IMR-90 (cell line): ENCODE data around the gene DNTTIP2. TPM values are rescaled to one million over a fixed set of nuclear protein-coding genes. Genes with fewer than 3 reads are reported as not detected.

Experiments used
- ATAC-seq: fragments of 200-7000 bp; cut with Tn5 transposase; 2 replicates; pipeline ENCODE4 v1.9.1; 2020; ENCODE audit warnings: low read depth, mild to moderate bottlenecking, moderate library complexity
- BruUV-seq: library from RNA; stranded (reverse); fragments of 400-500 nt; replicated peaks from 2 replicates; lab custom pipeline; 2021; lab: Mats Ljungman, UMichigan
- CTCF ChIA-PET: fragments of 300-600 bp; formaldehyde crosslinking; extraction: SDS; loops from one replicate; lab custom pipeline; 2021; ENCODE audit warnings: antibody characterized with exemption; lab: Yijun Ruan, JAX
- POLR2A ChIA-PET: fragments of 300-600 bp; sonication (Branson Sonifier 250); formaldehyde crosslinking; loops from one replicate; lab custom pipeline; 2022; ENCODE audit warnings: antibody characterized with exemption; ENCODE audit not compliant: unreplicated experiment; lab: Charles Lee
- DNase-seq: peaks from one replicate; pipeline ENCODE4 v3.0.0; 2013
- H2AFZ ChIP-seq: replicated peaks from 2 replicates; pipeline ENCODE3; 2013; ENCODE audit warnings: low read length, mild to moderate bottlenecking; ENCODE audit not compliant: poor library complexity
- H2AK5ac ChIP-seq: 2 replicates; pipeline ENCODE4 v1.6.1; 2013; ENCODE audit warnings: low read depth, low read length, inconsistent platforms
- H2AK9ac ChIP-seq: replicated peaks from 2 replicates; pipeline ENCODE3; 2013; ENCODE audit warnings: mild to moderate bottlenecking, low read depth, low read length, moderate library complexity; ENCODE audit not compliant: poor library complexity
- H2BK120ac ChIP-seq: 2 replicates; pipeline ENCODE4 v1.6.1; 2013; ENCODE audit warnings: low read depth, low read length, inconsistent platforms
- H2BK15ac ChIP-seq: 3 replicates; pipeline ENCODE4 v1.6.1; 2013; ENCODE audit warnings: low read depth, low read length, inconsistent platforms
- H2BK20ac ChIP-seq: 2 replicates; pipeline ENCODE4 v1.6.1; 2013; ENCODE audit warnings: low read depth, mild to moderate bottlenecking, inconsistent platforms, low read length, moderate library complexity
- H2BK5ac ChIP-seq: 2 replicates; pipeline ENCODE4 v1.6.1; 2013; ENCODE audit warnings: mild to moderate bottlenecking, low read depth, low read length, inconsistent platforms; ENCODE audit not compliant: poor library complexity, severe bottlenecking
- H3K14ac ChIP-seq: replicated peaks from 2 replicates; pipeline ENCODE4 v1.6.1; 2013; ENCODE audit warnings: low read depth, low read length, inconsistent platforms
- H3K18ac ChIP-seq: 2 replicates; pipeline ENCODE4 v1.6.1; 2013; ENCODE audit warnings: low read depth, low read length, control low read depth
- H3K23ac ChIP-seq: 2 replicates; pipeline ENCODE4 v1.6.1; 2013; ENCODE audit warnings: low read depth, low read length, inconsistent platforms
- H3K27ac ChIP-seq: 2 replicates; pipeline ENCODE4 v1.5.1; 2013; ENCODE audit warnings: mild to moderate bottlenecking, control low read depth, low read length; ENCODE audit not compliant: insufficient read depth
- H3K27me3 ChIP-seq: 2 replicates; pipeline ENCODE4 v1.6.1; 2013; ENCODE audit warnings: low read length; ENCODE audit not compliant: control insufficient read depth, insufficient read depth
- H3K36me3 ChIP-seq: 2 replicates; pipeline ENCODE4 v1.6.1; 2013; ENCODE audit warnings: low read length, mixed read lengths; ENCODE audit not compliant: control insufficient read depth, insufficient read depth
- H3K4ac ChIP-seq: 2 replicates; pipeline ENCODE4 v1.6.1; 2013; ENCODE audit warnings: low read depth, low read length, inconsistent platforms
- H3K4me1 ChIP-seq: 2 replicates; pipeline ENCODE4 v1.6.1; 2013; ENCODE audit warnings: low read length, mixed read lengths; ENCODE audit not compliant: control insufficient read depth, insufficient read depth
- H3K4me2 ChIP-seq: 2 replicates; pipeline ENCODE4 v1.6.1; 2013; ENCODE audit warnings: low read depth, mild to moderate bottlenecking, control low read depth, low read length, moderate library complexity
- H3K4me3 ChIP-seq: 2 replicates; pipeline ENCODE4 v1.5.1; 2013; ENCODE audit warnings: low read depth, mild to moderate bottlenecking, control low read depth, low read length, moderate library complexity; ENCODE audit not compliant: insufficient read depth
- H3K56ac ChIP-seq: 2 replicates; pipeline ENCODE4 v1.6.1; 2013; ENCODE audit warnings: low read length, inconsistent platforms; ENCODE audit not compliant: insufficient read depth; ENCODE audit errors: extremely low read depth
- H3K79me1 ChIP-seq, 2 experiments: 2 replicates each; pipeline ENCODE4 v1.6.1; 2013; ENCODE audit warnings: low read length in 2 of 2, inconsistent platforms in 1 of 2, low read depth in 1 of 2
- H3K9ac ChIP-seq: 2 replicates; pipeline ENCODE4 v1.6.1; 2013; ENCODE audit warnings: low read depth, low read length, control low read depth
- H3K9me1 ChIP-seq: 2 replicates; pipeline ENCODE4 v1.6.1; 2013; ENCODE audit warnings: low read length, inconsistent platforms; ENCODE audit not compliant: insufficient read depth
- H3K9me3 ChIP-seq: 2 replicates; pipeline ENCODE4 v1.6.1; 2013; ENCODE audit warnings: low read length; ENCODE audit not compliant: control insufficient read depth, insufficient read depth
- H4K20me1 ChIP-seq: 2 replicates; pipeline ENCODE4 v1.6.1; 2013; ENCODE audit warnings: low read length, inconsistent platforms; ENCODE audit not compliant: insufficient read depth
- H4K5ac ChIP-seq: 2 replicates; pipeline ENCODE4 v1.6.1; 2013; ENCODE audit warnings: mild to moderate bottlenecking, low read depth, low read length, control low read depth
- H4K8ac ChIP-seq, 2 experiments: 2 replicates each; pipeline ENCODE4 v1.6.1; 2013; ENCODE audit warnings: low read depth in 2 of 2, low read length in 2 of 2, control low read depth in 1 of 2, inconsistent platforms in 1 of 2
- H4K91ac ChIP-seq: 2 replicates; pipeline ENCODE4 v1.6.1; 2013; ENCODE audit warnings: low read depth, low read length, inconsistent platforms; ENCODE audit not compliant: insufficient read depth
- BHLHE40 ChIP-seq: fragments of 150-350 bp; IDR thresholded peaks from 2 replicates; pipeline ENCODE4 v1.6.1; 2016; ENCODE audit warnings: mild to moderate bottlenecking, low read depth, low read length
- ELK1 ChIP-seq: fragments of 150-350 bp; IDR thresholded peaks from 2 replicates; pipeline ENCODE4 v1.6.1; 2016; ENCODE audit warnings: low read depth, mild to moderate bottlenecking, low read length, moderate library complexity, borderline replicate concordance
- FOS ChIP-seq: fragments of 150-350 bp; IDR thresholded peaks from 2 replicates; pipeline ENCODE4 v1.6.1; 2016; ENCODE audit warnings: low read depth, low read length
- NFE2L2 ChIP-seq: fragments of 150-350 bp; IDR thresholded peaks from 2 replicates; pipeline ENCODE4 v1.6.1; 2016; ENCODE audit warnings: low read depth, mild to moderate bottlenecking, low read length
- POLR2A ChIP-seq: IDR thresholded peaks from 2 replicates; pipeline ENCODE4 v1.6.1; 2012; ENCODE audit warnings: mild to moderate bottlenecking, low read depth, low read length
- RAD21 ChIP-seq: IDR thresholded peaks from 2 replicates; pipeline ENCODE4 v1.6.1; 2012; ENCODE audit warnings: low read length, improper control_type of control experiment
- RCOR1 ChIP-seq: IDR thresholded peaks from 2 replicates; pipeline ENCODE4 v1.6.1; 2012; ENCODE audit warnings: mild to moderate bottlenecking, low read length, improper control_type of control experiment; ENCODE audit not compliant: insufficient replicate concordance
- RFX5 ChIP-seq: IDR thresholded peaks from 2 replicates; pipeline ENCODE4 v1.8.0; 2012; ENCODE audit warnings: low read depth, mild to moderate bottlenecking, low read length, moderate library complexity
- USF2 ChIP-seq: fragments of 150-350 bp; IDR thresholded peaks from 2 replicates; pipeline ENCODE4 v1.6.1; 2017; ENCODE audit warnings: mild to moderate bottlenecking, antibody characterized with exemption, low read length, low read depth
- WGBS, 2 experiments: methylation state at CpG; one replicate each; pipeline versions ENCODE4 v1.1.5 to v1.1.7; 2013; ENCODE audit warnings: missing lambda C conversion rate in 2 of 2; ENCODE audit not compliant: insufficient read length in 1 of 2; ENCODE audit errors: extremely low coverage in 2 of 2; 5-methylcytosine and 5-hydroxymethylcytosine counted together
- dilution Hi-C: fragments of 300-500 bp; cut with HindIII; formaldehyde crosslinking; loops from one replicate; pipeline ENCODE4 v1.14.3; 2018; ENCODE audit warnings: low sequenced_read_pairs; ENCODE audit not compliant: unreplicated experiment
- in situ Hi-C: fragments of 300-500 bp; cut with MboI; formaldehyde crosslinking; loops from 3 replicates; pipeline ENCODE4 v1.14.3; 2019; ENCODE audit warnings: low sequenced_read_pairs, inconsistent platforms, mixed read lengths
- intact Hi-C: fragments of 100-400 bp; cut with micrococcal nuclease; formaldehyde crosslinking; loops from 2 replicates; pipeline ENCODE4 v1.10.0; 2022
- polyA plus RNA-seq, 3 experiments: library from polyadenylated mRNA; depleted of rRNA; stranded (reverse); fragments of >200 nt; gene quantifications; 2 replicates each; pipeline ENCODE4 v1.2.3, GENCODE V29; 2012; ENCODE audit warnings: low replicate concordance in 1 of 3
- total RNA-seq: library from RNA; depleted of rRNA; stranded (reverse); fragments of >200 nt; gene quantifications from 2 replicates; pipeline ENCODE4 v1.2.3, GENCODE V29; 2012

Gene DNTTIP2
- total and polyA plus RNA-seq, 2 of the 4 experiments (the other 2 are of a cell fraction) = 14.2 to 24.4 TPM

- no peak overlapping the region for H4K8ac ChIP-seq
- dilution Hi-C loops = no loop called here
- H4K5ac ChIP-seq = no peak overlapping the region
- TF ChIP-seq ELK1 (no peak), RAD21 (no peak), FOS (no peak), USF2 (no peak), RCOR1 (no peak), POLR2A (no peak), BHLHE40 (no peak), RFX5 (no peak), NFE2L2 (no peak)
- peaks cover 4% of the 10 kb centered on the region for H3K9me1 ChIP-seq
- H3K4me2 ChIP-seq = no peak overlapping the region
- H3K27ac ChIP-seq = no peak overlapping the region
- H4K20me1 ChIP-seq = no peaks in the 10 kb centered on the region
- H2AK9ac ChIP-seq = no peak overlapping the region
- H2AFZ ChIP-seq = peak overlapping the region; percentile 29
- H3K18ac ChIP-seq = no peak overlapping the region
- BruUV-seq = no TSS peak
- no peak overlapping the region for H2AK5ac ChIP-seq
- H2BK120ac ChIP-seq = no peak overlapping the region
- no peak overlapping the region for H3K56ac ChIP-seq
- in situ Hi-C loops = no loop called here
- no peak overlapping the region for H3K4me3 ChIP-seq
- no peak overlapping the region for H4K91ac ChIP-seq
- H3K4ac ChIP-seq = peak overlapping the region; percentile 12; the same call in 1 of the 2 replicates
- H3K9me3 ChIP-seq = no peaks in the 10 kb centered on the region
- intact Hi-C loops = no loop called here
- 62% methylated on average over 3 of the region's 10 CpGs; no CpG with 5 or more reads in 1 of the 2 experiments for WGBS, 2 experiments
- no peak overlapping the region for H3K23ac ChIP-seq
- DNase-seq = no peak
- no peaks in the 10 kb centered on the region for H3K36me3 ChIP-seq
- H2BK20ac ChIP-seq = no peak overlapping the region; the same call in 1 of the 2 replicates
- H3K27me3 ChIP-seq = no peaks in the 10 kb centered on the region
- no peak overlapping the region for H2BK15ac ChIP-seq
- no peak overlapping the region for H2BK5ac ChIP-seq
- no peak; the same call in 1 of the 2 replicates for ATAC-seq
- POLR2A ChIA-PET = no interaction called here
- H3K9ac ChIP-seq = no peak overlapping the region
- CTCF ChIA-PET = interaction anchor here (1.6 kb wide), 1 partner anchor 192 kb away, joined by 7 read pairs; no protein-coding TSS in a partner anchor
- no peaks in the 10 kb centered on the region for H3K79me1 ChIP-seq
- peak overlapping the region; percentile 49; the same call in 1 of the 2 replicates for H3K14ac ChIP-seq
- H3K4me1 ChIP-seq = peaks cover 9% of the 10 kb centered on the region
These were observed 58.2 kb downstream of the DNTTIP2 start for GRCh38 chr1:93820554-93821422.
